Measurements from ENCODE around the gene CDK6. TPM values are rescaled to one million over a fixed set of nuclear protein-coding genes. Genes with fewer than 3 reads are reported as not detected.
"Not testable (repeated sequence)": the region's sequence is repeated elsewhere in the genome, so short reads cannot be mapped to it uniquely, and the experiment has no call there.

CDK6 gene
- total RNA-seq, 2 experiments from 2014 or later, result 84.1 to 95.4 TPM

- Mint-ChIP-seq H3K9me3 (peaks cover 39% of the 10 kb centered on the region), H3K27ac (no peak overlapping the region), H3K4me3 (no peak overlapping the region), H3K4me1 (peaks cover 2% of the 10 kb centered on the region), H3K27me3 (peaks cover 2% of the 10 kb centered on the region), H3K36me3 (ENCODE audit: low read depth) (peaks cover 13% of the 10 kb centered on the region)
- DNase-seq, result no peak
- ChIA-PET CTCF (interaction anchor here (1.2 kb wide), 1 partner anchor 36 kb away, joined by 5 read pairs; no protein-coding TSS in a partner anchor), POLR2A (no interaction called here)
Observed at GRCh38 chr7:92868683-92869293, 32.4 kb upstream of the CDK6 start.

- DNase-seq; H3K27me3 Mint-ChIP-seq; H3K4me1 Mint-ChIP-seq; H3K27ac Mint-ChIP-seq; H3K4me3 Mint-ChIP-seq; H3K36me3 Mint-ChIP-seq (ENCODE audit: low read depth); POLR2A ChIA-PET: not testable (repeated sequence)
- peaks cover 29% of the 10 kb centered on the region for H3K9me3 Mint-ChIP-seq
- CTCF ChIA-PET, result interaction anchor here (0.6 to 0.7 kb wide), 2 partner anchors 22 to 118 kb away, joined by 3 to 4 read pairs; no protein-coding TSS in a partner anchor
Observed at GRCh38 chr7:92864169-92864568, 27.8 kb upstream of the CDK6 start.

GRCh38 chr7:92856436-92856835 lies 20.1 kb upstream of the CDK6 start:
- CTCF ChIA-PET, result interaction anchor here (1.2 kb wide), 1 partner anchor 12 kb away, joined by 4 read pairs; no protein-coding TSS in a partner anchor
- no peaks in the 10 kb centered on the region for H3K27me3 Mint-ChIP-seq
- no peaks in the 10 kb centered on the region for H3K9me3 Mint-ChIP-seq
- H3K36me3 Mint-ChIP-seq (ENCODE audit: low read depth), result peaks cover 2% of the 10 kb centered on the region
- H3K27ac Mint-ChIP-seq, result no peak overlapping the region
- H3K4me3 Mint-ChIP-seq, result no peak overlapping the region
- DNase-seq, result no peak
- POLR2A ChIA-PET, result no interaction called here
- peaks cover 13% of the 10 kb centered on the region for H3K4me1 Mint-ChIP-seq

DNA sequence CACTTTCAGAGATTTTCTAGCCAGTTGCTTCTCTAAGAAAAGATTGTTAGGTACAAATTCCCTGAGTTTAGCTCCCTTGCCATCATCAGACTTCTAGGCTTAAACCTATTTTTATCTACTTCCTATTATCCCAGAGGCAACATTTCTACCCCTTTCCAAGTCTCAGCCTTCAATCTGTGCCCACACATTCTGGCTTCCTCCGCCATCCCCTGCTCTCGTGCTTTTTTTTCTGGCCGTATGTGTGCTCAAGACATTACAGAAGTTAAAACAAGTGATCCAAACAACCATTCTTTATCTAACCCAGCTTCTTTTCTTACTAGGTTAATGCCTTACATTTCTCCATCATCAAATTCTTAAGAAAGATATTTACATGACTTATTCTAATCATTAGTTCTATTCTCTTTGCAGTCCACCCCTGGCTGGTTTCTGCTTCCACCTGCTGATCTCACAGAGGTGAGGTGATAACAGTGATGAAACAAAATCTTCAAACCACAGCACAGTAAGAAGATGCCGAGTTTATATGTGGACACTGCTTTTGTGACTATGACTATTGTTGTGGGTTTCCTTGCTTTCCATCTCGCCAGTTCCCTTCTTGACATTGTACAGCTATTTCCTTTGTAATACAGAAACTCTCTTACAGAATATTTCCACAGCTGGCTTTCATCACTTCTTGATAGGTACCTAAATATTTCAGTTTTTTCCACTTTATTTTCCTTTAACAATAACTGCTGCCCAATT lies 18.3 kb upstream of the CDK6 start:
- Mint-ChIP-seq H3K4me1 (peaks cover 13% of the 10 kb centered on the region), H3K9me3 (no peaks in the 10 kb centered on the region), H3K4me3 (no peak overlapping the region), H3K27me3 (no peaks in the 10 kb centered on the region), H3K36me3 (ENCODE audit: low read depth) (peaks cover 2% of the 10 kb centered on the region), H3K27ac (no peak overlapping the region)
- ChIA-PET POLR2A (no interaction called here), CTCF (interaction anchor here (0.7 to 1.3 kb wide), 2 partner anchors 12 to 21 kb away, joined by 3 read pairs; no protein-coding TSS in a partner anchor)
- no peak for DNase-seq

GRCh38 chr7:92851732-92852131 lies 15.4 kb upstream of the CDK6 start:
- Mint-ChIP-seq H3K4me3 (no peak overlapping the region), H3K9me3 (no peaks in the 10 kb centered on the region), H3K4me1 (peaks cover 19% of the 10 kb centered on the region), H3K36me3 (ENCODE audit: low read depth) (peaks cover 2% of the 10 kb centered on the region), H3K27me3 (peaks cover 2% of the 10 kb centered on the region), H3K27ac (no peak overlapping the region)
- ChIA-PET CTCF (no interaction called here), POLR2A (no interaction called here)
- DNase-seq, result no peak

GRCh38 chr7:92850516-92850915 lies 14.1 kb upstream of the CDK6 start:
- no peak overlapping the region for H3K27ac Mint-ChIP-seq
- no peaks in the 10 kb centered on the region for H3K9me3 Mint-ChIP-seq
- peaks cover 2% of the 10 kb centered on the region for H3K36me3 Mint-ChIP-seq (ENCODE audit: low read depth)
- H3K4me3 Mint-ChIP-seq, result no peak overlapping the region
- ChIA-PET CTCF (no interaction called here), POLR2A (no interaction called here)
- peaks cover 2% of the 10 kb centered on the region for H3K27me3 Mint-ChIP-seq
- peaks cover 17% of the 10 kb centered on the region for H3K4me1 Mint-ChIP-seq
- no peak for DNase-seq

DNA sequence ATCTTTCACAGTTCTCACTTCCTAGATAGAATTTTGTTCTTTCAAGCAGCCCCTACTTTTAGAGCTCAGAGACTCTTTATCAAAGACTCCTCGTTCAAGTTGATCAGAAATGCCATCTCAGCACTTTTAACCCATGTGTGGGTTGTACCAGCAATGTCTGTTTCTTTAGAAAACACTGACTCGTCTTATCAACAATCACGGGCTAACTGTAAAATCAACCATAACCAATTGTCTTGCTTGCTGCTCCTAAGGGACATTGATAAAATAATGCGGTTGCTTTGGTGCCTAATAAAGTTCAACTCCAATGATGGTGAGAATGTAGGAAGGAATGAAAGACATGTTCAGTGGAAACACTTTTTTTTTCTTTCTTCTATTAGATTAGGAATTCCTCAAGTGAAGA lies 12.9 kb upstream of the CDK6 start:
- no peaks in the 10 kb centered on the region for H3K36me3 Mint-ChIP-seq (ENCODE audit: low read depth)
- ChIA-PET CTCF (interaction anchor here (0.7 to 1.9 kb wide), 5 partner anchors 9 to 240 kb away, joined by 3 to 5 read pairs (median 3); no protein-coding TSS in a partner anchor), POLR2A (interaction anchor here (0.6 kb wide), 1 partner anchor 36 kb away, joined by 3 read pairs; no protein-coding TSS in a partner anchor)
- no peaks in the 10 kb centered on the region for H3K9me3 Mint-ChIP-seq
- H3K4me3 Mint-ChIP-seq, result no peak overlapping the region
- no peak overlapping the region for H3K27ac Mint-ChIP-seq
- peaks cover 2% of the 10 kb centered on the region for H3K27me3 Mint-ChIP-seq
- H3K4me1 Mint-ChIP-seq, result peaks cover 7% of the 10 kb centered on the region
- no peak for DNase-seq

GRCh38 chr7:92848851-92849250 lies 12.5 kb upstream of the CDK6 start:
- H3K27me3 Mint-ChIP-seq, result peaks cover 5% of the 10 kb centered on the region
- no peaks in the 10 kb centered on the region for H3K36me3 Mint-ChIP-seq (ENCODE audit: low read depth)
- ChIA-PET POLR2A (interaction anchor here (0.6 kb wide), 1 partner anchor 35 kb away, joined by 3 read pairs; no protein-coding TSS in a partner anchor), CTCF (interaction anchor here (0.7 to 1.9 kb wide), 5 partner anchors 9 to 239 kb away, joined by 3 to 5 read pairs (median 3); no protein-coding TSS in a partner anchor)
- H3K4me3 Mint-ChIP-seq, result no peak overlapping the region
- H3K27ac Mint-ChIP-seq, result no peak overlapping the region
- H3K4me1 Mint-ChIP-seq, result peaks cover 7% of the 10 kb centered on the region
- peaks cover 2% of the 10 kb centered on the region for H3K9me3 Mint-ChIP-seq
- DNase-seq, result no peak

DNA sequence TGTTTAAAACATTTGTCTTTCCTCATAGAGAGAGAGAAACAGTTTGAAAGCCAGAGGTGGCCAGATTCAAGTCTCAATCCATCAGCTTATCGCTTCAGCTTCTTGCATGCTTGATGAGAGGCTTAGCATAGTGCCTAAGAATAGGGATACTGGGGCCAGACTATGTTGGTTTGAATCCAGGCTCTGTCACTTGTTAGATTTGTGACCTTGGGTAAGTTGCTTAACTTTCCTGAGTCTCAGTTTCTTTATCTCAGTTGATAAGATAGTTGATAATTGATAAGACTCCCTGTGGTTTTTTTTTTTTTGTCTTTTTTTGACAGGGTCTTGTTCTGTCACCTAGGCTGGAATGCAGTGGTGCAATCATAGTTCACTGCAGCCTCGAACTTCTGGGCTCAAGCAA lies 12.1 kb upstream of the CDK6 start:
- H3K4me3 Mint-ChIP-seq, result no peak overlapping the region

DNA sequence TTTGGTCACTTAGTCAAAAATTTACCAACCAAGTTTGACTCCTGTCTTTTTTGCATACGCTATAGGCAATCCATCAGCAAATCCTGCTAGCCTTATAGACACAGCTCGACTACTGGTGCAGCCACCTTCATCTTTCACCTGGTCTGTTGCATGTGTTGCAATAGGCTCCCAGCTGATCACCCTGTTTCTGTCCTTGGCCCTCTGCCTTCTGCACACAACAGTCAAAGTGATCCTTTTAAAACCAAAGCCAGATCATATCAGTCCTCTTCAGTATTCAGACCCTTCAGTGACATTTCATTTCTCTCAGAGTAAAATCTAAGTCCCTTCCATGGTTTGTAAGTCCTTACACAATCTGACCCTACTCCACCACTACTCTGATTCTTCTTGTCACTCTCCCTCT lies 10.9 kb upstream of the CDK6 start:
- CTCF ChIA-PET, result no interaction called here
- peaks cover 11% of the 10 kb centered on the region for H3K27me3 Mint-ChIP-seq
- H3K4me3 Mint-ChIP-seq, result no peak overlapping the region
- no peaks in the 10 kb centered on the region for H3K36me3 Mint-ChIP-seq (ENCODE audit: low read depth)
- POLR2A ChIA-PET, result no interaction called here
- DNase-seq, result no peak
- no peak overlapping the region for H3K27ac Mint-ChIP-seq
- H3K9me3 Mint-ChIP-seq, result peaks cover 7% of the 10 kb centered on the region
- peaks cover 7% of the 10 kb centered on the region for H3K4me1 Mint-ChIP-seq

More for the DNA sequence above, 12.1 kb upstream of the CDK6 start:
- Mint-ChIP-seq H3K27me3 (peaks cover 8% of the 10 kb centered on the region), H3K4me1 (peaks cover 7% of the 10 kb centered on the region), H3K9me3 (peaks cover 5% of the 10 kb centered on the region), H3K27ac (no peak overlapping the region), H3K36me3 (ENCODE audit: low read depth) (no peaks in the 10 kb centered on the region)
- ChIA-PET CTCF (interaction anchor here (0.8 to 1.9 kb wide), 3 partner anchors 16 to 239 kb away, joined by 3 to 5 read pairs (median 3); no protein-coding TSS in a partner anchor), POLR2A (interaction anchor here (0.6 kb wide), 1 partner anchor 35 kb away, joined by 3 read pairs; no protein-coding TSS in a partner anchor)
- DNase-seq, result no peak

DNA sequence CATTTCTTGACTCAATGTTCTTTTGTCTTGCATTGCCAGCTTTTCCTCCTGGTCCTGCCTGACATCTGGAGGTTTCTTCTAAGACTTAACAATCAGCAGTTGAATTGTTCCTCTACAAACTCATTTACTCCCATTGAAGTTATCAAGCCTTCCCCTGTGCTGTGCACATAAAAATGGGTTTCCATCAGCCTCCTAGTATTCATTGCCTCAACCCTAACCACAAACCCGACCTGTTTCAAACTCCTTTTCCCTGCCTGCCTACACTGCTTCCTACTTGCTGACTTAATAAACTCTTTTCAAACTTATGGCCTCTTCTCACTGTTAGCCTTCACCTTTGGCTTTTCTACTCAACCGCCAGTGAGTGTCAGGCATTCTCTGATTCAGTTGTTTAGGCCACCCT lies 9.4 kb upstream of the CDK6 start:
- ChIA-PET CTCF (interaction anchor here (1.1 to 1.8 kb wide), 2 partner anchors 13 to 14 kb away, joined by 3 to 5 read pairs; no protein-coding TSS in a partner anchor), POLR2A (interaction anchor here (0.6 kb wide), 1 partner anchor 277 kb away, joined by 6 read pairs; no protein-coding TSS in a partner anchor)
- Mint-ChIP-seq H3K27me3 (peaks cover 25% of the 10 kb centered on the region), H3K4me3 (no peak overlapping the region), H3K4me1 (peaks cover 9% of the 10 kb centered on the region), H3K27ac (no peak overlapping the region), H3K9me3 (peaks cover 7% of the 10 kb centered on the region), H3K36me3 (ENCODE audit: low read depth) (no peaks in the 10 kb centered on the region)
- no peak for DNase-seq

DNA sequence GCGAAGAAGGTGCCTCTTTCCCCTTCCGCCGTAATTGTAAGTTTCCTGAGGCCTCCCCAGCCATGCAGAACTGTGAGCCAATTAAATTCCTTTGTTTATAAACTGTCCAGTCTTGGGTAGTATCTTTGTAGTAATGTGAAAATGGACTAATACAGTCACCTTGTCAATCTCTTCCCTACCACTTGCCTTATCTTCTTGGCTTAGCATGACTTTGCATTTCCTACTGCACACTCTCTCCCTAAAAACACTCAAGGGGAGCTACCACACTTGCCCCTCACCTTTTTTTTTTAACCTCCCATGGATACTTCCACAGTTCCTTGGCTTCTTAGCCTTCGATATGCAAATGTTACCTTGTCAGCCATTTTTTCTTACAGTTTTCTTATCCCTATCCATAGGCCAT lies 7.4 kb upstream of the CDK6 start:
- POLR2A ChIA-PET, result no interaction called here
- Mint-ChIP-seq H3K9me3 (peaks cover 7% of the 10 kb centered on the region), H3K4me1 (peaks cover 7% of the 10 kb centered on the region), H3K4me3 (no peak overlapping the region), H3K36me3 (ENCODE audit: low read depth) (no peaks in the 10 kb centered on the region), H3K27ac (no peak overlapping the region), H3K27me3 (peaks cover 37% of the 10 kb centered on the region)
- DNase-seq, result no peak
- CTCF ChIA-PET, result interaction anchor here (0.6 to 1.8 kb wide), 3 partner anchors 11 to 153 kb away, joined by 3 to 5 read pairs (median 3); no protein-coding TSS in a partner anchor
